IPS-18c (cell line): Measurements from ENCODE around the gene NFATC1.

Source experiments
- H3K4me3 ChIP-seq: 2 replicates; pipeline ENCODE4 v1.7.0; 2013; ENCODE audit warnings: low read depth, mild to moderate bottlenecking, low read length, moderate library complexity; ENCODE audit not compliant: insufficient read depth
- H3K9me3 ChIP-seq: one replicate; pipeline ENCODE4 v1.6.1; 2013; ENCODE audit warnings: mild to moderate bottlenecking, low read length, moderate library complexity; ENCODE audit not compliant: control insufficient read depth, insufficient read depth

NFATC1 gene

GRCh38 chr18:79532313-79533007 is 136.7 kb downstream of the NFATC1 start:
- H3K9me3 ChIP-seq, result peaks cover under 1% of the 10 kb centered on the region
- H3K4me3 ChIP-seq, result no peak overlapping the region

- peaks cover 6% of the 10 kb centered on the region for H3K9me3 ChIP-seq
- no peak overlapping the region for H3K4me3 ChIP-seq
Observed at GRCh38 chr18:79533146-79533545, 137.4 kb downstream of the NFATC1 start.

GRCh38 chr18:79533591-79533990 is 137.9 kb downstream of the NFATC1 start:
- no peak overlapping the region for H3K4me3 ChIP-seq

GRCh38 chr18:79534356-79534755 is 138.6 kb downstream of the NFATC1 start:
- Histone ChIP-seq H3K9me3 (peaks cover 10% of the 10 kb centered on the region), H3K4me3 (no peak overlapping the region)

More at GRCh38 chr18:79533591-79533990, 137.9 kb downstream of the NFATC1 start:
- peaks cover 7% of the 10 kb centered on the region for H3K9me3 ChIP-seq

GRCh38 chr18:79537758-79538157 is 142.0 kb downstream of the NFATC1 start:
- H3K4me3 ChIP-seq, result no peak overlapping the region
- H3K9me3 ChIP-seq, result peaks cover 10% of the 10 kb centered on the region

GRCh38 chr18:79538635-79539034 is 142.9 kb downstream of the NFATC1 start:
- no peak overlapping the region for H3K4me3 ChIP-seq
- peaks cover 10% of the 10 kb centered on the region for H3K9me3 ChIP-seq

GRCh38 chr18:79540161-79540903 is 144.6 kb downstream of the NFATC1 start:
- H3K9me3 ChIP-seq, result peaks cover 10% of the 10 kb centered on the region
- no peak overlapping the region for H3K4me3 ChIP-seq

- Histone ChIP-seq H3K4me3 (no peak overlapping the region), H3K9me3 (peaks cover 10% of the 10 kb centered on the region)
Observed at GRCh38 chr18:79540904-79541282, 145.2 kb downstream of the NFATC1 start.

GRCh38 chr18:79542213-79542612 is 146.5 kb downstream of the NFATC1 start:
- H3K4me3 ChIP-seq, result no peak overlapping the region
- H3K9me3 ChIP-seq, result peaks cover 10% of the 10 kb centered on the region

GRCh38 chr18:79542876-79543750 is 147.4 kb downstream of the NFATC1 start:
- Histone ChIP-seq H3K9me3 (peaks cover 4% of the 10 kb centered on the region), H3K4me3 (no peak overlapping the region)

GRCh38 chr18:79543861-79544385 is 148.2 kb downstream of the NFATC1 start:
- Histone ChIP-seq H3K4me3 (no peak overlapping the region), H3K9me3 (peaks cover 4% of the 10 kb centered on the region)

GRCh38 chr18:79544386-79544963 is 148.7 kb downstream of the NFATC1 start:
- Histone ChIP-seq H3K9me3 (peaks cover 2% of the 10 kb centered on the region), H3K4me3 (no peak overlapping the region)

- Histone ChIP-seq H3K9me3 (peaks cover 2% of the 10 kb centered on the region), H3K4me3 (no peak overlapping the region)
Observed at GRCh38 chr18:79545255-79545654, 149.5 kb downstream of the NFATC1 start.

- Histone ChIP-seq H3K4me3 (no peak overlapping the region), H3K9me3 (peaks cover 2% of the 10 kb centered on the region)
Observed at GRCh38 chr18:79545736-79546171, 150.0 kb downstream of the NFATC1 start.

GRCh38 chr18:79546781-79547272 is 151.1 kb downstream of the NFATC1 start:
- H3K4me3 ChIP-seq, result no peak overlapping the region

GRCh38 chr18:79547413-79548076 is 151.8 kb downstream of the NFATC1 start:
- Histone ChIP-seq H3K9me3 (peaks cover 2% of the 10 kb centered on the region), H3K4me3 (no peak overlapping the region)

More at GRCh38 chr18:79546781-79547272, 151.1 kb downstream of the NFATC1 start:
- peaks cover 2% of the 10 kb centered on the region for H3K9me3 ChIP-seq
